Neuronal stem cell (in vitro differentiated cells): Measurements from ENCODE around the gene ARHGAP22.
A peak's percentile ranks its signal among the peaks of the same experiment; 100 is the strongest.

Source experiments
- DNase-seq: peaks from one replicate; pipeline ENCODE4 v3.0.0-alpha.2; 2013; ENCODE audit warnings: low spot score
- H2AFZ ChIP-seq: one replicate; pipeline ENCODE4 v1.6.1; 2013; ENCODE audit warnings: mild to moderate bottlenecking, low read length, inconsistent platforms
- H2AK5ac ChIP-seq: 2 replicates; pipeline ENCODE4 v1.6.1; 2013; ENCODE audit warnings: low read depth, mild to moderate bottlenecking, inconsistent platforms, low read length, moderate library complexity, mixed read lengths
- H2BK120ac ChIP-seq: 2 replicates; pipeline ENCODE4 v1.6.1; 2013; ENCODE audit warnings: low read depth, mild to moderate bottlenecking, inconsistent platforms, low read length, moderate library complexity, mixed read lengths
- H2BK12ac ChIP-seq: one replicate; pipeline ENCODE4 v1.6.1; 2013; ENCODE audit warnings: low read length, inconsistent platforms
- H2BK15ac ChIP-seq: 2 replicates; pipeline ENCODE4 v1.6.1; 2013; ENCODE audit warnings: mild to moderate bottlenecking, low read length, inconsistent platforms, mixed read lengths
- H2BK5ac ChIP-seq: one replicate; pipeline ENCODE4 v1.6.1; 2013; ENCODE audit warnings: inconsistent platforms, mild to moderate bottlenecking, low read length, moderate library complexity
- H3K14ac ChIP-seq: one replicate; pipeline ENCODE4 v1.6.1; 2013; ENCODE audit warnings: low read length, inconsistent platforms
- H3K18ac ChIP-seq: 2 replicates; pipeline ENCODE4 v1.6.1; 2013; ENCODE audit warnings: low read length, inconsistent platforms
- H3K23ac ChIP-seq: 2 replicates; pipeline ENCODE4 v1.6.1; 2013; ENCODE audit warnings: low read depth, mild to moderate bottlenecking, mixed read lengths, low read length, inconsistent platforms; ENCODE audit not compliant: poor library complexity
- H3K27ac ChIP-seq: replicated peaks from 3 replicates; pipeline ENCODE4 v1.5.1; 2013; ENCODE audit warnings: low read length, inconsistent platforms
- H3K27me3 ChIP-seq, 3 experiments: 2 replicates each; pipeline ENCODE4 v1.6.1; 2013; ENCODE audit warnings: low read length in 3 of 3, mild to moderate bottlenecking in 2 of 3, inconsistent platforms in 1 of 3, low read depth in 1 of 3, mixed read lengths in 1 of 3, moderate library complexity in 1 of 3; ENCODE audit not compliant: control insufficient read depth in 3 of 3, insufficient read depth in 3 of 3
- H3K36me3 ChIP-seq, 2 donors: replicated peaks in 1 of 2; 2 replicates each; pipeline ENCODE4 v1.6.1; 2013; ENCODE audit warnings: low read length in 2 of 2; ENCODE audit not compliant: control insufficient read depth in 2 of 2, insufficient read depth in 2 of 2
- H3K4ac ChIP-seq: 2 replicates; pipeline ENCODE4 v1.6.1; 2013; ENCODE audit warnings: inconsistent platforms, mild to moderate bottlenecking, low read length, moderate library complexity
- H3K4me1 ChIP-seq, 2 donors: 1 replicate in 1 of 2; 2 replicates in 1 of 2; pipeline ENCODE4 v1.6.1; 2013; ENCODE audit warnings: low read length in 2 of 2, low read depth in 1 of 2; ENCODE audit not compliant: control insufficient read depth in 2 of 2, insufficient read depth in 1 of 2
- H3K4me2 ChIP-seq: one replicate; pipeline ENCODE4 v1.6.1; 2013; ENCODE audit warnings: mild to moderate bottlenecking, low read length, inconsistent platforms; ENCODE audit not compliant: insufficient read depth, poor library complexity, severe bottlenecking
- H3K4me3 ChIP-seq, 2 donors: 2 replicates each; pipeline ENCODE4 v1.5.1; 2013; ENCODE audit warnings: low read length in 2 of 2, mild to moderate bottlenecking in 2 of 2, inconsistent platforms in 1 of 2, moderate library complexity in 1 of 2
- H3K79me1 ChIP-seq: one replicate; pipeline ENCODE4 v1.6.1; 2013; ENCODE audit warnings: low read depth, mild to moderate bottlenecking, inconsistent platforms, low read length, moderate library complexity
- H3K9ac ChIP-seq: one replicate; pipeline ENCODE4 v1.6.1; 2013; ENCODE audit warnings: mild to moderate bottlenecking, low read depth, low read length, inconsistent platforms; ENCODE audit not compliant: poor library complexity
- H3K9me3 ChIP-seq, 2 donors: replicated peaks in 1 of 2; 2 replicates each; pipeline versions ENCODE3 to v1.6.1; 2013; ENCODE audit warnings: low read length in 2 of 2, mild to moderate bottlenecking in 2 of 2, inconsistent platforms in 1 of 2, low read depth in 1 of 2, mixed read lengths in 1 of 2, moderate library complexity in 1 of 2; ENCODE audit not compliant: control insufficient read depth in 2 of 2, insufficient read depth in 1 of 2
- H4K8ac ChIP-seq: one replicate; pipeline ENCODE4 v1.6.1; 2013; ENCODE audit warnings: low read depth, mild to moderate bottlenecking, inconsistent platforms, low read length, moderate library complexity
- H4K91ac ChIP-seq: one replicate; pipeline ENCODE4 v1.6.1; 2013; ENCODE audit warnings: low read length, low read depth, mild to moderate bottlenecking, inconsistent platforms; ENCODE audit not compliant: poor library complexity
- WGBS, 2 donors: extraction: QIAGEN DNeasy Blood & Tissue Kit; methylation state at CpG; one replicate each; pipeline ENCODE4 v1.1.7; 2013; ENCODE audit warnings: missing lambda C conversion rate in 2 of 2, mixed read lengths in 1 of 2; ENCODE audit not compliant: insufficient read length in 2 of 2, insufficient replicate concordance in 1 of 2; ENCODE audit errors: extremely low coverage in 2 of 2; 5-methylcytosine and 5-hydroxymethylcytosine counted together

ARHGAP22 gene

DNA sequence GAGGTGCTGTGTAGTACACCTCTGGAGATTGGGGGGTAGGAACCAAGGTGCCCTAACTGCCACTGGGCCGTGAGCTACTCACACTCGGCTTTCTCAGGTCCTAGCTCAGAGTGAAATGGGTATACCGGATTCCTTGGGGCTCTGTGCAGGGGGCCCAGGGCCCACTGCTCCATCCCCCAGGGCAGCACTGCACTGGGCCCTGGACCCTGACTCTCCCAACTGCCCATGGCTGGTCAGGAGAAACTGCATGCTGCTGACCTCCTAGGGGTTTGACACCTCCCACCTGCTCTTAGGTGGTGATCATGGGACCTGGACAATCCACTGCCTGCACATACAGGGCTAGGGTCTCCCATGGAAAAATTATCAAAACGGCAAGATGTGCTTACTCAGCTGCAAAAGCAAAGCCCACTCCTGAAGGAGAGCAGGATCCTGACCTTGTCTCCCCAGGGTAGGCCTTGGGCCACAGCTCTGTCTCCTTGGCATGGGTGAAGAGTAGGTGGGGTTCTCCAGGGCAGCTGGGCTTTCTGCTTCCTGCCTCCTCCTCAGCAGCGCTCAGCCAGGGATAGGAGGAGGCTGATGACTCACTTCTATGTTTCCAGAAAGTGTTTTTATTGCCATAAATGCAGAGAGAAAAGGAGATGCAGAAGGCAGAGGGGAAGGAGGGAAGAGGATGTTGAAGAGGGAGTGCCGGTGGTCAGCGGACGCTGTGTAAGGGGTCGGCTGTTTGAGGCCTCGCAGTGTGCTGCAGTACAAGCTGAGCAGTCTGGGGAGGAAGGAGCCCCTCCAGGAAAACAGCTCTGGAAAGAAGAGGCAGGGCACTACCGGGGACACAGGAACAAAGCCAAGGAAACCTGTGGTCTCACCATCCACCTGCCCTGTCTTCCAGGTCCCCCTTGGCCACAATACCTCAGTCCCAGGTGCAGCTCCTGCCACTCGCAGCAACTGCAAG lies 107.8 kb downstream of the ARHGAP22 start:
- peak overlapping the region; percentile 44 for H3K18ac ChIP-seq
- H2BK5ac ChIP-seq: no peak overlapping the region
- H3K79me1 ChIP-seq: no peaks in the 10 kb centered on the region
- no peak overlapping the region for H3K4me2 ChIP-seq
- H3K9ac ChIP-seq: no peak overlapping the region
- no peaks in the 10 kb centered on the region for H3K36me3 ChIP-seq
- H3K27ac ChIP-seq: no peak overlapping the region
- H4K91ac ChIP-seq: no peak overlapping the region
- no peaks in the 10 kb centered on the region for H3K9me3 ChIP-seq
- WGBS, 2 donors: no CpG with 5 or more reads among the region's 12 CpGs
- no peak overlapping the region for H3K4ac ChIP-seq
- no peak overlapping the region for H2BK12ac ChIP-seq
- H3K4me1 ChIP-seq: peaks cover 0 to 2% of the 10 kb centered on the region in 2 donors
- peaks cover 0 to 7% (median 0%) of the 10 kb centered on the region in 3 experiments for H3K27me3 ChIP-seq
- H3K23ac ChIP-seq: peak overlapping the region; percentile 34
- H4K8ac ChIP-seq: no peak overlapping the region
- no peak overlapping the region for H2AFZ ChIP-seq
- no peak overlapping the region for H2BK15ac ChIP-seq
- no peak overlapping the region for H3K4me3 ChIP-seq
- no peak overlapping the region for H2BK120ac ChIP-seq
- H2AK5ac ChIP-seq: no peak overlapping the region
- peak overlapping the region; percentile 75 for H3K14ac ChIP-seq
- DNase-seq: no peak

GRCh38 chr10:48496105-48496830 lies 108.6 kb downstream of the ARHGAP22 start:
- Histone ChIP-seq H3K9ac (no peak overlapping the region), H3K27me3 (peaks cover 0 to 7% (median 0%) of the 10 kb centered on the region in 3 experiments), H3K23ac (no peak overlapping the region), H2AK5ac (no peak overlapping the region), H3K18ac (no peak overlapping the region), H3K4ac (no peak overlapping the region), H3K4me3 (no peak overlapping the region), H3K36me3 (no peaks in the 10 kb centered on the region), H3K14ac (no peak overlapping the region), H2BK15ac (no peak overlapping the region), H2AFZ (no peak overlapping the region), H2BK120ac (no peak overlapping the region), H4K8ac (no peak overlapping the region), H3K4me2 (no peak overlapping the region), H4K91ac (no peak overlapping the region), H3K27ac (no peak overlapping the region), H2BK12ac (no peak overlapping the region), H3K79me1 (no peaks in the 10 kb centered on the region), H3K9me3 (no peaks in the 10 kb centered on the region), H3K4me1 (peaks cover 0 to 2% of the 10 kb centered on the region in 2 donors), H2BK5ac (no peak overlapping the region)
- WGBS, 2 donors: no CpG with 5 or more reads among the region's 10 CpGs
- DNase-seq: no peak

DNA sequence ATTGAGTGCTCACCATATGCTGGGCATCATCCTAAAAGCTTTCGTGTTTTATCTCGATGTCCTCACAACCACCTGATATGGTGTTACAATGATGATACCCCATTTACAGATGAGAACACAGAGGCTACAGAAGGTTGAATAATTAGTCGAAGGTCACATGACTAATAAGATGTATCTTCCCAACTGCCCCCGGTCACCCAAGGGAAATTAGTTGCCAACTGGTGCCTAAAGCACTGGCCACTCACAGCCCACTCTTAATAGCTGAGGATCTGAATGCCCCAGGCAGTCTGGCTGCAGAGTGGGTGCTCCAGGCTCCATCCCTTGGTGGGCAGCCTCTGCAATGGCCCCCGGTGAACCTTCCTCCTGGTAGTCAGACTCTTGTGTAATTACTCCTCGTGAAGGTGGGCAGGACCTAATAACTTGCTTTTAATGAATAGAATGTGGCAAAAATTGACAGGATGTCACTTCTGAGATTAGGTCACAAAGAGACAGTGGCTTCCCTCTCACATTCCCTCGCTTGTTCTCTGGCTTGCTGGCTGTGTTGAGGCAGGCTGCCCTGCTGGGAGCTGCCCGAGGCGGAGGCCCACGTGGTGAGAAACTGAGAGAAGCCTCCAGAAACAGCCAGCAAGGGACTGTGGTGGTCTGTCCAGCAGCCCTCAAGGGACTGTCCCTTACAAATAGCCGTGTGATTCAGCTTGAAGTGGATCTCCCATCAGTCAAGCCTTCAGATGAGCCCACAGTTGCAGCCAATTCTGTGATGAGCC lies 109.4 kb downstream of the ARHGAP22 start:
- H4K8ac ChIP-seq: no peak overlapping the region
- H3K36me3 ChIP-seq: no peaks in the 10 kb centered on the region
- no peaks in the 10 kb centered on the region for H3K79me1 ChIP-seq
- H2AFZ ChIP-seq: no peak overlapping the region
- no peak overlapping the region for H3K18ac ChIP-seq
- peaks cover 0 to 9% (median 0%) of the 10 kb centered on the region in 3 experiments for H3K27me3 ChIP-seq
- H3K4me1 ChIP-seq: peaks cover 0 to 2% of the 10 kb centered on the region in 2 donors
- no peak for DNase-seq
- H3K27ac ChIP-seq: no peak overlapping the region
- no peak overlapping the region for H3K14ac ChIP-seq
- H3K4me3 ChIP-seq: no peak overlapping the region
- no peak overlapping the region for H2BK5ac ChIP-seq
- no peaks in the 10 kb centered on the region for H3K9me3 ChIP-seq
- H4K91ac ChIP-seq: peak overlapping the region; percentile 49
- H2BK12ac ChIP-seq: no peak overlapping the region
- H2BK120ac ChIP-seq: no peak overlapping the region
- WGBS, 2 donors: no CpG with 5 or more reads among the region's 11 CpGs
- no peak overlapping the region for H3K9ac ChIP-seq
- no peak overlapping the region for H3K23ac ChIP-seq
- no peak overlapping the region for H2AK5ac ChIP-seq
- no peak overlapping the region for H3K4me2 ChIP-seq
- no peak overlapping the region for H3K4ac ChIP-seq
- no peak overlapping the region for H2BK15ac ChIP-seq
